ENCODE data around the gene ST3GAL6. TPM values are rescaled to one million over a fixed set of nuclear protein-coding genes. Genes with fewer than 3 reads are reported as not detected.

ST3GAL6 gene
- total RNA-seq, 1 donor from 2014 or later, result 14.1 TPM

- no peaks in the 10 kb centered on the region for H3K9me3 Mint-ChIP-seq
- H3K36me3 Mint-ChIP-seq, result peaks cover 2% of the 10 kb centered on the region
- no peak for TF ChIP-seq CTCF (IDR thresholded peaks at IDR 0.05; ENCODE audit: unreplicated experiment)
- peaks cover 5% of the 10 kb centered on the region for H3K4me1 Mint-ChIP-seq
- H3K27ac Mint-ChIP-seq, result no peak overlapping the region
- no peak for DNase-seq (ENCODE audit: low spot score in 2 of 2, unreplicated experiment in 2 of 2)
- H3K4me3 Mint-ChIP-seq, result no peak overlapping the region
- H3K27me3 Mint-ChIP-seq (ENCODE audit: low read depth), result no peaks in the 10 kb centered on the region
Measured at GRCh38 chr3:98776140-98776493, 13.0 kb downstream of the ST3GAL6 start.

- no peaks in the 10 kb centered on the region for H3K27me3 Mint-ChIP-seq (ENCODE audit: low read depth)
- H3K4me3 Mint-ChIP-seq, result no peak overlapping the region
- H3K4me1 Mint-ChIP-seq, result peaks cover 5% of the 10 kb centered on the region
- peaks cover 2% of the 10 kb centered on the region for H3K36me3 Mint-ChIP-seq
- H3K9me3 Mint-ChIP-seq, result no peaks in the 10 kb centered on the region
- no peak for DNase-seq (ENCODE audit: low spot score in 2 of 2, unreplicated experiment in 2 of 2)
- no peak for TF ChIP-seq CTCF (IDR thresholded peaks at IDR 0.05; ENCODE audit: unreplicated experiment)
- no peak overlapping the region for H3K27ac Mint-ChIP-seq
Measured at GRCh38 chr3:98777286-98777685, 14.1 kb downstream of the ST3GAL6 start.

- no peak for DNase-seq (ENCODE audit: low spot score in 2 of 2, unreplicated experiment in 2 of 2)
- Mint-ChIP-seq H3K4me3 (no peak overlapping the region), H3K27ac (no peak overlapping the region), H3K27me3 (ENCODE audit: low read depth) (no peaks in the 10 kb centered on the region), H3K36me3 (peaks cover 2% of the 10 kb centered on the region), H3K4me1 (peaks cover 5% of the 10 kb centered on the region), H3K9me3 (no peaks in the 10 kb centered on the region)
- TF ChIP-seq CTCF (IDR thresholded peaks at IDR 0.05; ENCODE audit: unreplicated experiment), result no peak
Measured at GRCh38 chr3:98777801-98778220, 14.7 kb downstream of the ST3GAL6 start.

- no peak for DNase-seq (ENCODE audit: low spot score in 2 of 2, unreplicated experiment in 2 of 2)
- Mint-ChIP-seq H3K4me1 (peaks cover 5% of the 10 kb centered on the region), H3K4me3 (no peak overlapping the region), H3K27ac (peak overlapping the region; percentile 2), H3K9me3 (no peaks in the 10 kb centered on the region), H3K27me3 (ENCODE audit: low read depth) (no peaks in the 10 kb centered on the region), H3K36me3 (peaks cover 2% of the 10 kb centered on the region)
- no peak for TF ChIP-seq CTCF (IDR thresholded peaks at IDR 0.05; ENCODE audit: unreplicated experiment)
Measured at GRCh38 chr3:98778383-98778782, 15.2 kb downstream of the ST3GAL6 start.

- peaks cover 5% of the 10 kb centered on the region for H3K4me1 Mint-ChIP-seq
- H3K27me3 Mint-ChIP-seq (ENCODE audit: low read depth), result no peaks in the 10 kb centered on the region
- no peak overlapping the region for H3K4me3 Mint-ChIP-seq
- no peak for DNase-seq (ENCODE audit: low spot score in 2 of 2, unreplicated experiment in 2 of 2)
- H3K27ac Mint-ChIP-seq, result peak overlapping the region; percentile 45
- no peaks in the 10 kb centered on the region for H3K9me3 Mint-ChIP-seq
- no peak for TF ChIP-seq CTCF (IDR thresholded peaks at IDR 0.05; ENCODE audit: unreplicated experiment)
- peaks cover 2% of the 10 kb centered on the region for H3K36me3 Mint-ChIP-seq
Measured at GRCh38 chr3:98778852-98779413, 15.8 kb downstream of the ST3GAL6 start.
